ENCODE data around the gene TRPM2. TPM values are rescaled to one million over a fixed set of nuclear protein-coding genes. Genes with fewer than 3 reads are reported as not detected.
A peak's percentile ranks its signal among the peaks of the same experiment; 100 is the strongest.

TRPM2 gene
- total RNA-seq, 6 experiments from 2014 or later: 0.92 to 2.0 (median 1.2) TPM

- no peaks in the 10 kb centered on the region for H3K27me3 ChIP-seq
- 84% methylated on average over 18 of the region's 19 CpGs for WGBS (ENCODE audit: insufficient coverage, low coverage, low lambda C conversion rate, missing lambda C conversion rate)
- ATAC-seq: no peak
These were observed 91.9 kb downstream of the TRPM2 start for GRCh38 chr21:44445145-44445812.

GRCh38 chr21:44448651-44449131 is 95.3 kb downstream of the TRPM2 start:
- H3K27me3 ChIP-seq: no peaks in the 10 kb centered on the region
- intact Hi-C loops (cut with DNase I): loop anchor here in 1 of 2 donors (10.0 kb wide), 1 partner anchor 54 kb away; no protein-coding TSS in a partner anchor
- no peaks in the 10 kb centered on the region for H3K36me3 ChIP-seq
- H3K4me3 ChIP-seq: no peak overlapping the region
- H3K4me1 ChIP-seq: no peaks in the 10 kb centered on the region
- ATAC-seq (no peak), DNase-seq (peak in 1 of 3 donors; percentile 35)
- H3K27ac ChIP-seq: no peak overlapping the region
- TF ChIP-seq CTCF (IDR thresholded peaks at IDR 0.05) (no peak), POLR2A (IDR thresholded peaks at IDR 0.05) (no peak)
- 25% methylated on average over 1 of the region's 13 CpGs for WGBS (ENCODE audit: insufficient coverage, low coverage, low lambda C conversion rate, missing lambda C conversion rate)
- no peaks in the 10 kb centered on the region for H3K9me3 ChIP-seq

More at GRCh38 chr21:44445145-44445812, 91.9 kb downstream of the TRPM2 start:
- DNase-seq: peak in 1 of 3 donors; percentile 10
- H3K4me3 ChIP-seq: no peak overlapping the region
- no peaks in the 10 kb centered on the region for H3K9me3 ChIP-seq
- no peaks in the 10 kb centered on the region for H3K36me3 ChIP-seq
- intact Hi-C loops (cut with DNase I): loop anchor here in 1 of 2 donors (10.0 kb wide), 1 partner anchor 50 kb away; no protein-coding TSS in a partner anchor
- H3K27ac ChIP-seq: no peak overlapping the region
- TF ChIP-seq CTCF (IDR thresholded peaks at IDR 0.05): no peak
- no peak for TF ChIP-seq POLR2A (IDR thresholded peaks at IDR 0.05)
- no peaks in the 10 kb centered on the region for H3K4me1 ChIP-seq

GRCh38 chr21:44449473-44450363 is 96.3 kb downstream of the TRPM2 start:
- DNase-seq (no peak), ATAC-seq (peak in 1 of 4 donors; percentile 23)
- Histone ChIP-seq H3K4me1 (no peaks in the 10 kb centered on the region), H3K27me3 (no peaks in the 10 kb centered on the region), H3K9me3 (no peaks in the 10 kb centered on the region), H3K27ac (no peak overlapping the region), H3K4me3 (no peak overlapping the region), H3K36me3 (no peaks in the 10 kb centered on the region)
- intact Hi-C loops (cut with DNase I): loop anchor here in 1 of 2 donors (10.0 kb wide), 1 partner anchor 55 kb away; no protein-coding TSS in a partner anchor
- TF ChIP-seq POLR2A (IDR thresholded peaks at IDR 0.05): no peak
- TF ChIP-seq CTCF (IDR thresholded peaks at IDR 0.05): no peak
- 77% methylated on average over 12 of the region's 28 CpGs for WGBS (ENCODE audit: insufficient coverage, low coverage, low lambda C conversion rate, missing lambda C conversion rate)

GRCh38 chr21:44450402-44450801 is 97.0 kb downstream of the TRPM2 start:
- Histone ChIP-seq H3K9me3 (no peaks in the 10 kb centered on the region), H3K4me3 (no peak overlapping the region), H3K27ac (no peak overlapping the region), H3K27me3 (no peaks in the 10 kb centered on the region), H3K36me3 (no peaks in the 10 kb centered on the region), H3K4me1 (no peaks in the 10 kb centered on the region)
- intact Hi-C loops (cut with DNase I): no loop called here
- TF ChIP-seq CTCF (IDR thresholded peaks at IDR 0.05) (no peak), POLR2A (IDR thresholded peaks at IDR 0.05) (no peak)
- WGBS (ENCODE audit: insufficient coverage, low coverage, low lambda C conversion rate, missing lambda C conversion rate): no CpG with 5 or more reads among the region's 14 CpGs
- DNase-seq (no peak), ATAC-seq (no peak)
